SK-MEL-5 (cell line): ENCODE measurements around the gene ARHGEF37. TPM values are rescaled to one million over a fixed set of nuclear protein-coding genes. Genes with fewer than 3 reads are reported as not detected.
"Not testable (repeated sequence)": the region's sequence is repeated elsewhere in the genome, so short reads cannot be mapped to it uniquely, and the experiment has no call there.

Experiments
- DNase-seq: peaks from one replicate; pipeline ENCODE4 v3.0.0-alpha.2; 2016; ENCODE audit warnings: low read depth, low spot score
- in situ Hi-C: cut with HindIII; loops from 2 replicates; pipeline ENCODE4 v1.10.0; 2016; ENCODE audit warnings: low sequenced_read_pairs, high pct_unique_total_duplicates, low pct_unique_long_range_greater_than_20kb
- total RNA-seq: library from RNA; depleted of rRNA; stranded (reverse); fragments of >200 nt; shearing (Covaris generic); gene quantifications from 2 replicates; pipeline ENCODE4 v1.2.3, GENCODE V29; 2014

Gene ARHGEF37
- total RNA-seq, 1 experiment from 2014 or later: 2.6 TPM

DNA sequence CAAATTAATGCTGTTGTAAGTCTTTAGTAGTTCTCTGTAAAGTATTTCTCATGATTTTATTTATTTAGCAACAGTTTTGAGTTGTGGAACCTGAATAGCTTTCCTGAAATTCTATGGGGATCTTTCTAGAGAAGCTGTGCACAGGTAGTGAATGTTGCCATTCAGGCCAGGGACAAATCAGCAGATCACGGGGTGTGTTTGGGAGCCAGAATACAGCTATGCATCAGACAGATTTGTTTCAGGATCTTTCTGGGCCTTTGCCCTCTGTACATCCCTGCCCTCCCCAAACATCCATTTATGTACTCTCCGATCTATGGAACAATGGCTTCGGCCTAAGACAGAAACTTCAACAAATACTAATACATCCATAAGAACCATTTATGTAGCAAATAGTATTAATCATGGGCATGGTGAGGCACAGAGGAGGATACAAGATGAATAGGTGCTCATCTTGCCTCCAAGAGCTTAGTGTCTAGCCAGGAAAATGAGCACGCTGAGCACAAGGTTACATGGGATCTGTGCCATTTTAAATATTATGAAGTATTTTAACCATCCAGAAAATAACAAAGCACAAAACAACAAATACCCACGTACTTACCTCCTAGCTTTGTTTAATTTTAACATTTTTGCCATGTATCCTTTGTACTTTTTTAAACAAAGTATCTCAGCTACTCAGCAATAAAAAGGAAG lies 13.1 kb downstream of the ARHGEF37 start:
- in situ Hi-C loops: no loop called here
- DNase-seq: no peak

GRCh38 chr5:149595105-149595504 lies 13.8 kb downstream of the ARHGEF37 start:
- DNase-seq, in situ Hi-C loops: not testable (repeated sequence)

DNA sequence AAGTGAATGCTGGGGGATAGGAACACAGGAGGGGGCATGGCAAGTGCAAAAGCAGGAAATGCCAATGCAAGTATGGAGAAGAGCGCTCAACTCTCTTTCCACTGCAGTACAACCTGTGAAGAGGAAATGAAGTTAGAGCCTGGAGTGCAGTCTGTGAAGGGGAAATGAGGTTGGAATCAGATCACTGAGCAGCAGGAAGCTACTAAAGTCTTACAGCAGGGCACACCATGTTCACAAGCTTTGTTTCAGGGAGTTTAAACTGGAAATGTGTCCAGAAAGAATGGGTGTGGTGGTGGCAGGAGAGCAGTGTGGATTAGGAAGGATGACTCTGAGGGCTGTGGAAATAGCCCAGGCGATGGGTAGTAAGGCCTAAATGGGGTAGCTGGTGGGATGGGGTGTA lies 15.4 kb downstream of the ARHGEF37 start:
- DNase-seq: no peak
- in situ Hi-C loops: no loop called here

- in situ Hi-C loops: no loop called here
- DNase-seq: no peak
These were observed 16.3 kb downstream of the ARHGEF37 start for GRCh38 chr5:149597618-149598017.

GRCh38 chr5:149598234-149598633 lies 16.9 kb downstream of the ARHGEF37 start:
- in situ Hi-C loops, DNase-seq: not testable (repeated sequence)

- in situ Hi-C loops: no loop called here
- no peak for DNase-seq
These were observed 17.7 kb downstream of the ARHGEF37 start for GRCh38 chr5:149598966-149599365.

DNA sequence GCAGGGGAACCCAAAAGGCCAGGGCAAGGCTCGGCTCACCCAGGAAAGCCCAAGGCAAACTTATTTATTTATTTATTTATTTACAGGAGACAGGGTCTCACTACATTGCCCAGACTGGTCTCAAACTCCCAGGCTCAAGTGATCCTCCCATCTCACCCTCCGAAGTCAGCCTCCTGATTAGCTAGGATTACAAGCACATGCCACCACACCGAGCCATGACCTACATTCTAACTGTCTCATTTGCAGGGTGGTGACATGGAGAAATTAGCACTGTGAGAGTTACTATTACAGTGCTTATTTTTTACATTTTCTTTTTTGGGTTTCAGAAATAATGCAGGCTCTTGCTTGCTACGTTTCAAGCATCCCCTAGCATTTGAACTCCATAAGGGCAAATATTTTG lies 18.1 kb downstream of the ARHGEF37 start:
- in situ Hi-C loops: no loop called here
- no peak for DNase-seq

- in situ Hi-C loops: no loop called here
- no peak for DNase-seq
These were observed 19.6 kb downstream of the ARHGEF37 start for GRCh38 chr5:149600932-149601331.

DNA sequence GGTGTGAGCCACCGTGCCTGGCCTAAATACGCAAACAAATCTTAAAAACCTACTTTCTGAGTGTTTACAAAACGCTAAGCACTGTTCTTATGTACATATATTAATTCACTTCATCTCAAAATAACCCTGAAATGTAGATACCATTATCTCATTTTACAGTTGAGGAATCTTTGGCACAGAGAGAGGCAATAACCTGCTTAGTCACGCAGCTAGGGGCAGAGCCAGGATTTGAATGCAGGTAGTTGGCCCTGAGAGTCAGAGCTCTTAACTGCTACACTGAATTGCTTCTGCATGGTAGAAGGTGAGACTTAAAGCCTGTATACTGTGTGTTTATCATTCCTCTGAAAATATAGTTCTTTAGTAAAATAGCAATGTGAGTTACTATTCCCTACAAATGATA lies 21.9 kb downstream of the ARHGEF37 start:
- in situ Hi-C loops: no loop called here

DNA sequence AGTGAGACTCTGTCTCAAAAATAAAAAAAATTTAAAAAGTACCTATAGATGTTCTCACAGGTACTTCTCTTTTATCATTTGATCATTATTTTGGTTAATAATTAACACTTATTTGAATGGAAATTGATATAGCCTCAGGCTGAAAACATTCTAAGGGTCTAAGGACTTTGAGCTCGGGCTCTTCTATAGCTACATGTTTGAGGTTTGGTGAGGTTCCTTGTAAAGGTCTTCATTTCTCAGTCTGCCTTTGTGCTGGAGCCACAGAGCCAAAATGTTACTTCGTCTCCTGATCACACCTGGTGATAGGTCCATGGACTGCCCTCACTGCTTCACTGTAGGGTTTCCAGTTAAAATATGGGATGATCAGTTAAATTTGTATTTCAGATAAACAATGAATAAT lies 22.6 kb downstream of the ARHGEF37 start:
- in situ Hi-C loops: no loop called here
- DNase-seq: no peak

More for the DNA sequence above, 21.9 kb downstream of the ARHGEF37 start:
- no peak for DNase-seq

DNA sequence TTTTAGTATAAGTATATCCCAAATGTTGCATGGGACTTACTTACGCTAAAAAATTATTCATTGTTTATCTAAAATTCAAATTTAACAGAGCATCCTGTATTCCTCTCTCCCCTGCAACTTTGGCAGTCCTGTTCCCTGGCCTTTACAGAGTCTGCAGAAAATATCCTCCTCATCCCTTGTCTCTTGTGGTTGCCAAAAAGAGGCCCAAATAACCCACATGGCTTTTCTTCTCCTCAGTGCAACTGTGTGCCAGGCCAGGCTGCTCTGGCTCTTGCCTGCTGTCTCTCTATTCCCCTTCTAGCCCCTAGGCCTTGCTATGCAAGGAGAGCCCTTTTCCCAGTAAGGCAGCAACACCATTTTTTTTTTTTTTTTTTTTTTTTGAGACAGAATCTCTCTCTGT lies 23.0 kb downstream of the ARHGEF37 start:
- in situ Hi-C loops: no loop called here
- no peak for DNase-seq

- in situ Hi-C loops: no loop called here
- no peak for DNase-seq
These were observed 24.2 kb downstream of the ARHGEF37 start for GRCh38 chr5:149605354-149605997.

GRCh38 chr5:149605998-149606724 lies 24.9 kb downstream of the ARHGEF37 start:
- no peak for DNase-seq
- in situ Hi-C loops: no loop called here

DNA sequence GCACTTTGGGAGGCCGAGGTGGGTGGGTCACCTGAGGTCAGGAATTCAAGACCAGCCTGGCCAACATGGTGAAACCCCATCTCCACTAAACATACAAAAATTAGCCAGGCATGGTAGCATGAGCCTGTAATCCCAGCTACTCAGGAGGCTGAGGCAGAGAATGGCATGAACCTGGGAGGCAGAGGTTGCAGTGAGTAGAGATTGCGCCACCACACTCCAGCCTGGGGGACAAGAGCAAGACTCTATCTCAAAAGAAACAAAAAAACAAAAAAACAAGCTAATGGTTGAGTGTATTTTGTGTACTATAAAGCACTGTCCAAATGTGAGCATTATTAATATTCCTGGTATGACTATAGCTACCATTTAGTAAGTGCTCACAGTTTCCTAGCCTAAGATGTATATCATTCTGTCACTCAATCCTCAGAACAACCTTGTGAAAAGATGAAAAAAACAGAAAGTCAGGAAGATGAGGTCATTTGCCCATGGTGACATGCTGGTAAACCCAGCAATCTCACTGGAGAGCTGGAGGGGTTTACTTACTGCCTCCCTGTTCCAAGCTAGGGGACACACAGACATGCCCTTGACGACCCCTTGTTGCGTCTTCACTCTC lies 27.7 kb downstream of the ARHGEF37 start:
- DNase-seq: no peak
- in situ Hi-C loops: no loop called here

DNA sequence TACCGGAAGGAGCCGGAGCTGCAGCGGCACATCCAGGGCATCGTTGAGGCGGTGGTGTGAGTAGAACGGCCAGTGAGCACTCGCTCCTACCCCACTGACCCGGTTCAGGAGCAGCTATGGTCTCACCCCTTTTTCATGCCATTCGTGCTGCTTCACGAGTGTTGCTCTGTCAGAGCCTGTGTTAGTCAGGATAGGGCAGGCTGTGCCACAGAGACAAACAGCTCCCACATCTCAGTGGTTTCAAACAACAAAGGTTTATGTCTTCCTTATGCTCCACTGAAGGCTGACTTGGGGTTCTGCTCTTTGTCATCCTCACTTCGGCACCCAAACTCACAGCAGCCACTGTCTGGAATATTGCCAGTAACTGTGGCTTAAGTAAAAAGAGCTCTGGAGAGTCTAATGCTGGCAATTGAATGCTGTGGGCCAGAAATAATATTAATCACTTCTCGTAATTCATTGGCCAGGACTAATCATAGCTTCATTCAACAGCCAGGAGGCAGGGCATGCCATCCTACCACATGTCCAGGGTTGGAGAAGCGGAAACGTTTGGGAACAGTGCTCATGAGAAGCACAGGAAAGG lies 28.4 kb downstream of the ARHGEF37 start:
- DNase-seq: no peak
- in situ Hi-C loops: no loop called here

- in situ Hi-C loops: no loop called here
- no peak for DNase-seq
These were observed 29.4 kb downstream of the ARHGEF37 start for GRCh38 chr5:149610589-149611255.

DNA sequence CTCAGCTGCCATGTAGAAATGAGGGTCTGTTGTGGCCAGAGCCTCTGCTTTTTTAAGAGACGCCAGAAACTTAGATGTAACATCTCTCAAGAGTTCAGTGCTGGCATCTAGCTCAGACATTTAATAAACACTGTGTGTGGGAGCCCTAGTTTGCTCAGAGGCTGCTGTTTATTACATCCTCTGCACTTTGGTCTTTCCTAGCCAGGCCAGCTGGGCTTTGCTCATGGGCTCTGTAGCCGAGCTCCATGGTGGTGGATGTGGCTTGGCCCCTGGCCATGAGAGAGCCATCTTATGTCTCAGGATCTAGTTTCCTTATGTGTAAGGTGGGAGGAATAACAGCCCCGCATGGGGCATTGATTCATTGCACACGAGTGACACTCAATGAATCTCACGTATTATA lies 30.0 kb downstream of the ARHGEF37 start:
- no peak for DNase-seq
- in situ Hi-C loops: no loop called here
